IMR-90 (cell line): ENCODE measurements around the gene YPEL3. TPM values are rescaled to one million over a fixed set of nuclear protein-coding genes. Genes with fewer than 3 reads are reported as not detected.

Experiments used
- ATAC-seq: fragments of 200-7000 bp; cut with Tn5 transposase; 2 replicates; pipeline ENCODE4 v1.9.1; 2020; ENCODE audit warnings: low read depth, mild to moderate bottlenecking, moderate library complexity
- BruUV-seq: library from RNA; stranded (reverse); fragments of 400-500 nt; replicated peaks from 2 replicates; lab custom pipeline; 2021; lab: Mats Ljungman, UMichigan
- CTCF ChIA-PET: fragments of 300-600 bp; formaldehyde crosslinking; extraction: SDS; loops from one replicate; lab custom pipeline; 2021; ENCODE audit warnings: antibody characterized with exemption; lab: Yijun Ruan, JAX
- POLR2A ChIA-PET: fragments of 300-600 bp; sonication (Branson Sonifier 250); formaldehyde crosslinking; loops from one replicate; lab custom pipeline; 2022; ENCODE audit warnings: antibody characterized with exemption; ENCODE audit not compliant: unreplicated experiment; lab: Charles Lee
- DNase-seq: peaks from one replicate; pipeline ENCODE4 v3.0.0; 2013
- H2AFZ ChIP-seq: replicated peaks from 2 replicates; pipeline ENCODE3; 2013; ENCODE audit warnings: low read length, mild to moderate bottlenecking; ENCODE audit not compliant: poor library complexity
- H2AK5ac ChIP-seq: 2 replicates; pipeline ENCODE4 v1.6.1; 2013; ENCODE audit warnings: low read depth, low read length, inconsistent platforms
- H2AK9ac ChIP-seq: replicated peaks from 2 replicates; pipeline ENCODE3; 2013; ENCODE audit warnings: mild to moderate bottlenecking, low read depth, low read length, moderate library complexity; ENCODE audit not compliant: poor library complexity
- H2BK120ac ChIP-seq: 2 replicates; pipeline ENCODE4 v1.6.1; 2013; ENCODE audit warnings: low read depth, low read length, inconsistent platforms
- H2BK15ac ChIP-seq: 3 replicates; pipeline ENCODE4 v1.6.1; 2013; ENCODE audit warnings: low read depth, low read length, inconsistent platforms
- H2BK20ac ChIP-seq: 2 replicates; pipeline ENCODE4 v1.6.1; 2013; ENCODE audit warnings: low read depth, mild to moderate bottlenecking, inconsistent platforms, low read length, moderate library complexity
- H2BK5ac ChIP-seq: 2 replicates; pipeline ENCODE4 v1.6.1; 2013; ENCODE audit warnings: mild to moderate bottlenecking, low read depth, low read length, inconsistent platforms; ENCODE audit not compliant: poor library complexity, severe bottlenecking
- H3K14ac ChIP-seq: replicated peaks from 2 replicates; pipeline ENCODE4 v1.6.1; 2013; ENCODE audit warnings: low read depth, low read length, inconsistent platforms
- H3K18ac ChIP-seq: 2 replicates; pipeline ENCODE4 v1.6.1; 2013; ENCODE audit warnings: low read depth, low read length, control low read depth
- H3K23ac ChIP-seq: 2 replicates; pipeline ENCODE4 v1.6.1; 2013; ENCODE audit warnings: low read depth, low read length, inconsistent platforms
- H3K27ac ChIP-seq: 2 replicates; pipeline ENCODE4 v1.5.1; 2013; ENCODE audit warnings: mild to moderate bottlenecking, control low read depth, low read length; ENCODE audit not compliant: insufficient read depth
- H3K27me3 ChIP-seq: 2 replicates; pipeline ENCODE4 v1.6.1; 2013; ENCODE audit warnings: low read length; ENCODE audit not compliant: control insufficient read depth, insufficient read depth
- H3K36me3 ChIP-seq: 2 replicates; pipeline ENCODE4 v1.6.1; 2013; ENCODE audit warnings: low read length, mixed read lengths; ENCODE audit not compliant: control insufficient read depth, insufficient read depth
- H3K4ac ChIP-seq: 2 replicates; pipeline ENCODE4 v1.6.1; 2013; ENCODE audit warnings: low read depth, low read length, inconsistent platforms
- H3K4me1 ChIP-seq: 2 replicates; pipeline ENCODE4 v1.6.1; 2013; ENCODE audit warnings: low read length, mixed read lengths; ENCODE audit not compliant: control insufficient read depth, insufficient read depth
- H3K4me2 ChIP-seq: 2 replicates; pipeline ENCODE4 v1.6.1; 2013; ENCODE audit warnings: low read depth, mild to moderate bottlenecking, control low read depth, low read length, moderate library complexity
- H3K4me3 ChIP-seq: 2 replicates; pipeline ENCODE4 v1.5.1; 2013; ENCODE audit warnings: low read depth, mild to moderate bottlenecking, control low read depth, low read length, moderate library complexity; ENCODE audit not compliant: insufficient read depth
- H3K56ac ChIP-seq: 2 replicates; pipeline ENCODE4 v1.6.1; 2013; ENCODE audit warnings: low read length, inconsistent platforms; ENCODE audit not compliant: insufficient read depth; ENCODE audit errors: extremely low read depth
- H3K79me1 ChIP-seq, 2 experiments: 2 replicates each; pipeline ENCODE4 v1.6.1; 2013; ENCODE audit warnings: low read length in 2 of 2, inconsistent platforms in 1 of 2, low read depth in 1 of 2
- H3K9ac ChIP-seq: 2 replicates; pipeline ENCODE4 v1.6.1; 2013; ENCODE audit warnings: low read depth, low read length, control low read depth
- H3K9me1 ChIP-seq: 2 replicates; pipeline ENCODE4 v1.6.1; 2013; ENCODE audit warnings: low read length, inconsistent platforms; ENCODE audit not compliant: insufficient read depth
- H3K9me3 ChIP-seq: 2 replicates; pipeline ENCODE4 v1.6.1; 2013; ENCODE audit warnings: low read length; ENCODE audit not compliant: control insufficient read depth, insufficient read depth
- H4K20me1 ChIP-seq: 2 replicates; pipeline ENCODE4 v1.6.1; 2013; ENCODE audit warnings: low read length, inconsistent platforms; ENCODE audit not compliant: insufficient read depth
- H4K5ac ChIP-seq: 2 replicates; pipeline ENCODE4 v1.6.1; 2013; ENCODE audit warnings: mild to moderate bottlenecking, low read depth, low read length, control low read depth
- H4K8ac ChIP-seq, 2 experiments: 2 replicates each; pipeline ENCODE4 v1.6.1; 2013; ENCODE audit warnings: low read depth in 2 of 2, low read length in 2 of 2, control low read depth in 1 of 2, inconsistent platforms in 1 of 2
- H4K91ac ChIP-seq: 2 replicates; pipeline ENCODE4 v1.6.1; 2013; ENCODE audit warnings: low read depth, low read length, inconsistent platforms; ENCODE audit not compliant: insufficient read depth
- BHLHE40 ChIP-seq: fragments of 150-350 bp; IDR thresholded peaks from 2 replicates; pipeline ENCODE4 v1.6.1; 2016; ENCODE audit warnings: mild to moderate bottlenecking, low read depth, low read length
- CEBPB ChIP-seq: IDR thresholded peaks from 2 replicates; pipeline ENCODE4 v1.6.1; 2012; ENCODE audit warnings: low read depth, low read length, improper control_type of control experiment
- CTCF ChIP-seq: conservative IDR thresholded peaks from 2 replicates; pipeline ENCODE4 v1.5.1; 2012; ENCODE audit warnings: mild to moderate bottlenecking, low read depth, low read length, improper control_type of control experiment
- FOS ChIP-seq: fragments of 150-350 bp; IDR thresholded peaks from 2 replicates; pipeline ENCODE4 v1.6.1; 2016; ENCODE audit warnings: low read depth, low read length
- MAFK ChIP-seq: IDR thresholded peaks from 2 replicates; pipeline ENCODE4 v1.6.1; 2012; ENCODE audit warnings: low read depth, low read length, improper control_type of control experiment
- MAZ ChIP-seq: IDR thresholded peaks from 2 replicates; pipeline ENCODE4 v1.6.1; 2012; ENCODE audit warnings: low read depth, mild to moderate bottlenecking, low read length, improper control_type of control experiment, moderate library complexity, borderline replicate concordance
- MXI1 ChIP-seq: IDR thresholded peaks from 2 replicates; pipeline ENCODE4 v1.6.1; 2012; ENCODE audit warnings: low read depth, mild to moderate bottlenecking, low read length, moderate library complexity, borderline replicate concordance
- NFE2L2 ChIP-seq: fragments of 150-350 bp; IDR thresholded peaks from 2 replicates; pipeline ENCODE4 v1.6.1; 2016; ENCODE audit warnings: low read depth, mild to moderate bottlenecking, low read length
- RAD21 ChIP-seq: IDR thresholded peaks from 2 replicates; pipeline ENCODE4 v1.6.1; 2012; ENCODE audit warnings: low read length, improper control_type of control experiment
- RCOR1 ChIP-seq: IDR thresholded peaks from 2 replicates; pipeline ENCODE4 v1.6.1; 2012; ENCODE audit warnings: mild to moderate bottlenecking, low read length, improper control_type of control experiment; ENCODE audit not compliant: insufficient replicate concordance
- RFX5 ChIP-seq: IDR thresholded peaks from 2 replicates; pipeline ENCODE4 v1.8.0; 2012; ENCODE audit warnings: low read depth, mild to moderate bottlenecking, low read length, moderate library complexity
- SMC3 ChIP-seq: fragments of 150-350 bp; IDR thresholded peaks from 2 replicates; pipeline ENCODE4 v1.6.1; 2016; ENCODE audit warnings: low read depth, mild to moderate bottlenecking, antibody characterized with exemption, low read length, moderate library complexity
- USF2 ChIP-seq: fragments of 150-350 bp; IDR thresholded peaks from 2 replicates; pipeline ENCODE4 v1.6.1; 2017; ENCODE audit warnings: mild to moderate bottlenecking, antibody characterized with exemption, low read length, low read depth
- WGBS, 2 experiments: methylation state at CpG; one replicate each; pipeline versions ENCODE4 v1.1.5 to v1.1.7; 2013; ENCODE audit warnings: missing lambda C conversion rate in 2 of 2; ENCODE audit not compliant: insufficient read length in 1 of 2; ENCODE audit errors: extremely low coverage in 2 of 2; 5-methylcytosine and 5-hydroxymethylcytosine counted together
- dilution Hi-C: fragments of 300-500 bp; cut with HindIII; formaldehyde crosslinking; loops from one replicate; pipeline ENCODE4 v1.14.3; 2018; ENCODE audit warnings: low sequenced_read_pairs; ENCODE audit not compliant: unreplicated experiment
- in situ Hi-C: fragments of 300-500 bp; cut with MboI; formaldehyde crosslinking; loops from 3 replicates; pipeline ENCODE4 v1.14.3; 2019; ENCODE audit warnings: low sequenced_read_pairs, inconsistent platforms, mixed read lengths
- intact Hi-C: fragments of 100-400 bp; cut with micrococcal nuclease; formaldehyde crosslinking; loops from 2 replicates; pipeline ENCODE4 v1.10.0; 2022
- polyA plus RNA-seq, 3 experiments: library from polyadenylated mRNA; depleted of rRNA; stranded (reverse); fragments of >200 nt; gene quantifications; 2 replicates each; pipeline ENCODE4 v1.2.3, GENCODE V29; 2012; ENCODE audit warnings: low replicate concordance in 1 of 3
- total RNA-seq: library from RNA; depleted of rRNA; stranded (reverse); fragments of >200 nt; gene quantifications from 2 replicates; pipeline ENCODE4 v1.2.3, GENCODE V29; 2012
- TF ChIP-seq, protein P1 (sequence below): fragments of 150-350 bp; IDR thresholded peaks from 2 replicates; pipeline ENCODE4 v1.6.1; 2016; ENCODE audit warnings: low read depth, mild to moderate bottlenecking, low read length, moderate library complexity, borderline replicate concordance

Gene YPEL3
- total and polyA plus RNA-seq, 2 of the 4 experiments (the other 2 are of a cell fraction), result 1.1 to 25.6 TPM

GRCh38 chr16:30084096-30084815, 11.8 kb downstream of the YPEL3 start:
- Histone ChIP-seq H3K27me3 (no peaks in the 10 kb centered on the region), H3K4me3 (no peak overlapping the region), H3K9ac (no peak overlapping the region), H3K14ac (no peak overlapping the region), H3K56ac (no peak overlapping the region), H4K20me1 (peaks cover 28% of the 10 kb centered on the region), H3K79me1 (peaks cover 23 to 34% of the 10 kb centered on the region in 2 experiments), H2AK5ac (no peak overlapping the region), H3K4me2 (no peak overlapping the region), H2BK5ac (no peak overlapping the region), H2AFZ (no peak overlapping the region), H3K18ac (no peak overlapping the region), H4K91ac (no peak overlapping the region), H3K9me3 (no peaks in the 10 kb centered on the region), H3K23ac (no peak overlapping the region), H2BK120ac (no peak overlapping the region), H2BK15ac (no peak overlapping the region), H3K36me3 (peaks cover 58% of the 10 kb centered on the region), H3K9me1 (no peaks in the 10 kb centered on the region), H3K4me1 (no peaks in the 10 kb centered on the region), H3K27ac (no peak overlapping the region), H4K8ac (no peak overlapping the region), H2AK9ac (no peak overlapping the region), H2BK20ac (no peak overlapping the region), H3K4ac (no peak overlapping the region), H4K5ac (no peak overlapping the region)
- intact Hi-C loops (no loop called here), in situ Hi-C loops (no loop called here), dilution Hi-C loops (no loop called here)
- ATAC-seq, result no peak
- POLR2A ChIA-PET, result interaction anchor here (0.7 kb wide), 1 partner anchor 1428 kb away, joined by 4 read pairs; no protein-coding TSS in a partner anchor
- no peak for DNase-seq
- BruUV-seq, result no TSS peak
- CTCF ChIA-PET, result no interaction called here
- 85% methylated on average over 6 of the region's 18 CpGs; no CpG with 5 or more reads in 1 of the 2 experiments for WGBS, 2 experiments
- TF ChIP-seq USF2 (no peak), RFX5 (no peak), SMC3 (no peak), BHLHE40 (no peak), CEBPB (no peak), MAFK (no peak), MXI1 (no peak), RAD21 (no peak), FOS (no peak), RCOR1 (no peak), MAZ (no peak), NFE2L2 (no peak), CTCF (no peak)
- TF ChIP-seq, protein P1, sequence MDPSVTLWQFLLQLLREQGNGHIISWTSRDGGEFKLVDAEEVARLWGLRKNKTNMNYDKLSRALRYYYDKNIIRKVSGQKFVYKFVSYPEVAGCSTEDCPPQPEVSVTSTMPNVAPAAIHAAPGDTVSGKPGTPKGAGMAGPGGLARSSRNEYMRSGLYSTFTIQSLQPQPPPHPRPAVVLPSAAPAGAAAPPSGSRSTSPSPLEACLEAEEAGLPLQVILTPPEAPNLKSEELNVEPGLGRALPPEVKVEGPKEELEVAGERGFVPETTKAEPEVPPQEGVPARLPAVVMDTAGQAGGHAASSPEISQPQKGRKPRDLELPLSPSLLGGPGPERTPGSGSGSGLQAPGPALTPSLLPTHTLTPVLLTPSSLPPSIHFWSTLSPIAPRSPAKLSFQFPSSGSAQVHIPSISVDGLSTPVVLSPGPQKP, result no peak
